Measurements from ENCODE around the gene EIF5.
A peak's percentile ranks its signal among the peaks of the same experiment; 100 is the strongest.
"Not testable (repeated sequence)": the region's sequence is repeated elsewhere in the genome, so short reads cannot be mapped to it uniquely, and the experiment has no call there.

Gene EIF5

DNA sequence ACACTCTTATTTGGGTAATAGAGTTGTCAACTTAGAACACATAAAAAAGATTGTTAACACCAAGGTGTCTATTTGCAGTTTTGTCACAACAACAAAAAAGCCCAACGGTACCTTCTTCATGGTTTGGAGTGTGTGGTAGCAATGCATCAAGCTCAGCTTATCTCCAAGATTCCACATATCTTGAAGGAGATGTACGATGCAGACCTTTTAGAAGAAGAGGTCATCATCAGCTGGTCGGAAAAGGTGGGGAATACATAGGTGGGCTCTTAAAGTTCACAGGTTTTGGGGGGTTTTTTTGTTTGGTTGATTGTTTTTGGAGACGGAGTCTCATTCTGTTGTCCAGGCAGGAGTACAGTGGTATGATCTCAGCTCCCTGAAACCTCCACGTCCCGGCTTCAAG, 5.5 kb downstream of the EIF5 start:
- DNase-seq: no peak

DNA sequence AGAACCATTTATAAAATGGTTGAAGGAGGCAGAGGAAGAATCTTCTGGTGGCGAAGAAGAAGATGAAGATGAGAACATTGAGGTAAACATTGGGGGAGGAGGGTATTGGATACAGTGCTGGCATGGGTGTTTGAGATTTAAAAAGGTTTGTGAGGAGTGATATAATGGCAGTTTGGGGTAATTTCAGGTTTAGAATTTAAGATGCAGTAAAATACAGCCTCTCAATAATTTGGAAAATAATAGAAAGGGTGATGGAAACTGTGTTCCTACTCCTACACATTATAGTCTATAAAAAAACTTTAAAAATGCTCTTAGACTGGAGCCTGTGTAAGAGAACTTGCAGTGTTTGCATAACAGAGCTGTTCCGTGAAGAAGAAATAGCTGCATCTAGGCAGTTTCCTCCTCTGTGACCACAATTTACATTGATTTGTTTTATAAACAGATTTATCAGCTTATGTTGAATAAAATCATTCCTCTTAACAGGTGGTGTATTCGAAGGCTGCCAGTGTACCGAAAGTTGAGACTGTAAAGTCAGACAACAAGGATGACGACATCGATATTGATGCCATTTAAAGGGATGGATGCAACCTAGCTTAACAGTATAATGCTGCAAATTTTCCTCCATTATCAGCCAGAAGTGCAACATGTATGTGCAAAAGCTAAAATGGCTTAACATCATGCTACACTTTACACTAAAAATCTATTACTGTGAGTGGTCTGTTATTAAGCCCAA, 6.6 kb downstream of the EIF5 start:
- no peak for DNase-seq

DNA sequence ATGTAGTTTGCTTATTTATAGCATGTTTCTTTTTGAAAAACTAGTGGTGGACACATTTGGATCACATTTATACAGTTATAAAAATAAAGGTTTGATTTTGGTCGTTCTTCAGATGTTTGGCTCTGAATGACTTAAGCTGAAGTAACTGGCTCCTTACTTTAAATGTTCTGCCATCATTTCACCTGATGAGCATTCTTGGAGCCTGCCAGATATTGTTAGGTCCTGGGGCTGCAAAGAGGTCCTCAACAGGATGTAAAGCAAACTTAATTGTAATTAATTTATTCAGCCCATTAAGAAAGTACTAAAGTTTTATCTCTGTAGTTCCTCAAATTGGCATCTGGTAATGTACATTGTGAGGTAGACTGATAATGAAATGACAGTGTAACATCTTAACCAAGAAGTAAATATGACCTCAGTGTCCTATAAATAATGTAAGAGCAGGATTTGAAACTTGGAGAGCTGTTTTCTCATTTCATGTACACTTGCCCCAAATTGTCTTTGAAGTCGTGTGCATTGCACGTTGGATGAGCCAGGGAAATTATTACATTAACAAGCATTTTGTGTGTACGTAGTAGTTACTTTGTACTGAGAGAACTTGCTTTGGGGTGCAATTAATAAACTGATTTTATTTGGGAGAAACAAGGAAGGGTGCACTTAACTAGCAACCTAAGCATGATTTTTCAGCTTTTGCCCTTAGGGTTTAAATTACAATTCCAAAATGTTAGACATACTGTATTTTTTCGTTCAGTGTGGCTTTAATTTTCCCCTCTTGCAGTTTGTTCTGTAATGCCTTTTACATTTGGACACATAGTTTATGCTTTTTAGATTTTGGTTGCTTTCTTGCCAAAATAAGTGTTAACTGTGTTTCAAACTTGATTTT, 7.5 kb downstream of the EIF5 start:
- no peak for DNase-seq

GRCh38 chr14:103343164-103343879, 9.3 kb downstream of the EIF5 start:
- DNase-seq: peak; percentile 7

DNA sequence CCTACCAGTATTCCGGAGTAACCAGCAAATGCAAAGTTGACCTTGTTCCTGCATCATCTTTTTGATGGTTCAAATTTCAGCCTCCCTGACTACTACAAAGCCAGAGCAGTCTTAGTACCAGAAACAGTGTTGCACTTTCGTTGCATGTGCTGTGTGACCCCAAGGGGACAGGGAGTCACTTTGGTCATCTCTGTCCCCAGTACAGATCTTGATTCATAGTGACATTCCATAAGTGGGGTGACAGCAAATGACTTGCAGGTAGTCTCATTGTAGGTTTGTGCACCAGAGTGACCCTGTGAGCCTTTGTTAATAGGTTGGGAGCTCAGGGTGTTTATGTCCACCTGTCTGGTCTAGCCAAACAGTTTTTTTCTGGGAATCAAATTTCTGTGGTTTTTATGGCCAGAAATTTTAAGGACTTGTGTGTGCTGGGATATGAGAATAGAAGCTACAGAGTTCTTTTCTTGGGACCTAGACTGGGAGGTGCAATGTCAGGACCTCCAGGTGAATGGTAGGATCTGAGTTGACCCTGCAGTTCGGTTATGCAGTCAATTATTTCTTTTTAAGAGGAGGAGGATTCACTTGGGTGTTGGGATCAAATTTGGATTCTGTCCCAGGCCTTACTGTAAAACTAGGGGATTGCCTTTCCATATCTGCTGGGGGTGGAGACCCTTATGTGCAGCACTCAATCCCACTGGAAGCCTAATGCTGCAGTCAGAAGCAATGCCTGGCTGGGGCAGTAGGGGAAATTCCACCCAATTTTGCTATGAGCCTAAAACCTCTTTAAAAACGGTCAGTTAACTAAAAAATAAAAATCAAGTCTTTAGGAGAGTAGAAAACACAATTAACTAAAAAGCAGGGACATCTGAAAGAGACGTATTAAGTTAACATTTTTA, 10.1 kb downstream of the EIF5 start:
- DNase-seq: peak; percentile 10

- DNase-seq: peak; percentile 24
Observed at GRCh38 chr14:103346286-103346685, 12.2 kb downstream of the EIF5 start.

GRCh38 chr14:103347091-103347815, 13.2 kb downstream of the EIF5 start:
- peak; percentile 8 for DNase-seq

- no peak for DNase-seq
Observed at GRCh38 chr14:103348154-103348553, 14.1 kb downstream of the EIF5 start.

DNA sequence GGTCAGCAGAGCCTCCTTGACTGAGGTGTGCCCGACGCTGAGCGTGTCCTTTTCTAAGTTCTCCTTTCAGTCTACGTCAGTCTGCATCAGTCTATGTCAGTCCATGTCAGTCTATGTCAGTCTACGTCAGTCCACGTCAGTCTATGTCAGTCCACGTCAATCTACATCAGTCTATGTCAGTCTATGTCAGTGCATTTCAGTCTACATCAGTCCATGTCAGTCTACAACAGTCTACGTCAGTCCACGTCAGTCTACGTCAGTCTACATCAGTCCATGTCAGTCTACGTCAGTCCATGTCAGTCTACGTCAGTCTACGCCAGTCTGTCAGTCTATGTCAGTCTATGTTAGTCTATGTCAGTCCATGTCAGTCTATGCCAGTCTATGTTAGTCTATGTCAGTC, 15.9 kb downstream of the EIF5 start:
- no peak for DNase-seq

DNA sequence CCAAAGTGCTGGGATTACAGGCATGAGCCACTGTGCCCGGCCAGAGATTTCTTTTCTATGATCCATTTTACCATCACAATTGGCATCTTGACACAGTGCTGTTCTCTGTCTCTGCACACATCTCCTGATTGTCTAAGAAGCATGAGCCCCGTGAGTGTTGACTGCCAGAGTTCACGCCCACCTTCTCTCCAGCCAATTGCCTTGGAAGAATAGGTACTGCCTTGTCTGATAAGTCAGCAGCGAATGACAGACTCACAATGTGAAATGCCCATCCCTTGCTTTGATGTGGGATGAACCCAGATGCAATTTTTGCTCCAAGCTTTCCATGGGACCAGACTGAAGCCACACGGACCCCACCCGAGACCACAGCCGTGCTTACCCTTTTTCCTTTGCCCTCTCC, 19.3 kb downstream of the EIF5 start:
- DNase-seq: no peak

DNA sequence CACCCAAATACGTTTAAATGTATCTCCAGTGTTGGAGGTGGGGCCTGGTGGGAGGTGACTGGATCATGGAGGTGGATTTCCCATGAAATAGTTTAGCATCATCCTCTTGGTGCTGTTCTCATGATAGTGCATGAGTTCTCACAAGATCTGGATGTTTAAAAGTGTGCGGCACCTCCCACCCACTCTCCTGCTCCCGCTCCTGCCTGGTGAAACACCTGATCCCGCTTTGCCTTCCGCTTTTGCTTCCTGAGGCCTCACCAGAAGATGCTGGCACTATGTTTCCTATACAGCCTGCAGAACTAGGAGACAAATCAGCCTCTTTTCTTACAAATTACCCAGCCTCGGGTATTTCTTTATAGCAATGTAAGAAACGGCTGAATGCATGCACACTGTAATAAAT, 20.1 kb downstream of the EIF5 start:
- DNase-seq: no peak

GRCh38 chr14:103356024-103356682, 22.1 kb downstream of the EIF5 start:
- no peak for DNase-seq

GRCh38 chr14:103357552-103357951, 23.5 kb downstream of the EIF5 start:
- DNase-seq: not testable (repeated sequence)

- DNase-seq: no peak
Observed at GRCh38 chr14:103360548-103360947, 26.5 kb downstream of the EIF5 start.

GRCh38 chr14:103361867-103362266, 27.8 kb downstream of the EIF5 start:
- no peak for DNase-seq

GRCh38 chr14:103362780-103363179, 28.7 kb downstream of the EIF5 start:
- no peak for DNase-seq

DNA sequence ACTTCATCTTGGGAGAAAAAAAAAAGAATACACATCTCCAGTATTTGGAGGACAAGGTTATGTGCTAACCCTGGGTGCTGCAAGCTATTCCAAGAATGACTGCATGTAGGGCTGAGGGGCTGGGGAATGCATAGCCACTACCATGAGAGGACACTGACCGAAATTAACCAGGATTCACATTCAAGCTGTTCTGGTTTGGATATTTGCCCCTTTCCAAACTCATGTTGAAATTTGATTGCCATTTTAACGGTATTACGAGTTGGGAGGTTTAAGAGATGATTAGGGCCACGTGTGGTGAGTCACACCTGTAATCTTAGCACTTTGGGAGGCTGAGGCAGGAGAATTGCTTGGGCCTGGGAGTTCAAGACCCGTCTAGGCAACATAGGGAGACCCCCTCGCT, 32.7 kb downstream of the EIF5 start:
- no peak for DNase-seq

GRCh38 chr14:103367995-103368394, 34.0 kb downstream of the EIF5 start:
- no peak for DNase-seq

DNA sequence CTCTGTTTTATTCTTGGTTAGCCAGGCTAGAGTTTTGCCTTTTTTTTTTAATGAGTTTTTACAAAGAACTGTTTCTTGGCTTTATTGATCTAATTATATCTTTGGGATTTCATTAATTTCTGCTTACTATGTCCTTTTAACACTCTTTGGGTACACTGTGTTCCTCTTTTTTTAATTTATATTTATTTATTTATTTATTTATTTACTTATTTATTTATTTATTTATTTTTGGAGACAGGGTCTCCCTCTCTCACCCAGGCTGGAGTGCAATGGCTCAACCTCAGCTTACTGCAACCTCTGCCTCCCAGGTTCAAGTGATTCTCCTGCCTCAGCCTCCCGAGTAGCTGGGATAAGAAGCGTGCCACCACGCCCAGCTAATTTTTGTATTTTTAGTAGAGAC, 36.0 kb downstream of the EIF5 start:
- DNase-seq: no peak

- no peak for DNase-seq
Observed at GRCh38 chr14:103372017-103372416, 38.0 kb downstream of the EIF5 start.

All from CD4-positive, alpha-beta T cell treated with Interleukin-12 subunit alpha and Interleukin-12 subunit beta, for 1 hour (primary cell).